ENCODE measurements around the gene RRAS.

The RRAS gene

DNA sequence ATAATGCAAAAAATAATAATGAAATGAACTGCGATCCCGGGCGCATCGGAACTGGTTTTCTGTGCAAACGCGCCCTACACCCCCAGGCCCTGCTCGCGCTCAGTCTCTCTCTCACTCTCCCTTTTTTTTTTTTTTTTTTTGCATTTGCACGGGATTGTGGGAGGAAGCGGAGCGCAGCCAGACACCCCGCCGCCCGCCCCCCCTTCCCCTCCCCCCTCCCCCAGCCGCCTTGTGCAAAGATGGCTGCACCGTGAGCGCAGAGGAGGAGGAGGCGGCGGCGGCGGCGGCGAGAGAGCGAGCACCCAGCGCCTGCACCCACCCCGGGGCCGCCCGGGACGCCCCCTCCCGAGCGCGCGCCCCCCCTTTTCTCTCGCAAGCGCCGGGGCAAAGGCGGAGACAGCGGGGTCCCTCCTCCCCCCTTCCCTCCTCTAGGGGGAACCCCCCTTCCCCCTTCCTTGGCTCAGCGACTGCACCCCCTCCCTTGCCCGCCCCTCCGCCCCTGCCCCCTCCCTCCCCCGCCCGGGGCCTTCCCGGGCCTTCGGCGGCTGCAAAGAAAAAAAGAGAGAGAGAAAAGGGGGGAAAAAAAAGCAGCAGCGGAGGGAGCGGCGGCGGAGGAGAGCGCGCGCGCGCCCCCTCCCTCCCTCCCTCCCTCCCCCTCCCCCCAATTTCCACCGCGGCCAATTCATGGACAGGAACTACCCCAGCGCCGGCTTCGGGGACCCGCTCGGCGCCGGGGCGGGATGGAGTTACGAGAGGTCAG, 48.8 kb downstream of the RRAS start, which contains the start of gene PRR12:
TSS of gene PRR12 (plus strand) at position 212 of the 760 bp plus-strand sequence. CDS start at position 685, 473 bp downstream.
- Histone ChIP-seq H3K9me3 (ENCODE audit: control insufficient read depth in 1 of 2, low read length in 2 of 2) (no peaks in the 10 kb centered on the region), H3K36me3 (ENCODE audit: control insufficient read depth in 1 of 2, insufficient read depth in 2 of 2, low read length in 2 of 2) (peaks cover 6 to 19% of the 10 kb centered on the region in 2 donors), H3K27ac (ENCODE audit: low read length) (peak within 1 kb of the TSS; percentile 85), H3K27me3 (ENCODE audit: low read depth, low read length) (no peaks in the 10 kb centered on the region), H3K4me1 (ENCODE audit: control insufficient read depth in 1 of 2, insufficient read depth in 2 of 2, low read length in 2 of 2) (peaks cover 7 to 23% of the 10 kb centered on the region in 2 donors), H3K4me3 (ENCODE audit: low read depth in 1 of 2, low read length in 2 of 2) (peak within 1 kb of the TSS; percentile 75 to 83)

DNA sequence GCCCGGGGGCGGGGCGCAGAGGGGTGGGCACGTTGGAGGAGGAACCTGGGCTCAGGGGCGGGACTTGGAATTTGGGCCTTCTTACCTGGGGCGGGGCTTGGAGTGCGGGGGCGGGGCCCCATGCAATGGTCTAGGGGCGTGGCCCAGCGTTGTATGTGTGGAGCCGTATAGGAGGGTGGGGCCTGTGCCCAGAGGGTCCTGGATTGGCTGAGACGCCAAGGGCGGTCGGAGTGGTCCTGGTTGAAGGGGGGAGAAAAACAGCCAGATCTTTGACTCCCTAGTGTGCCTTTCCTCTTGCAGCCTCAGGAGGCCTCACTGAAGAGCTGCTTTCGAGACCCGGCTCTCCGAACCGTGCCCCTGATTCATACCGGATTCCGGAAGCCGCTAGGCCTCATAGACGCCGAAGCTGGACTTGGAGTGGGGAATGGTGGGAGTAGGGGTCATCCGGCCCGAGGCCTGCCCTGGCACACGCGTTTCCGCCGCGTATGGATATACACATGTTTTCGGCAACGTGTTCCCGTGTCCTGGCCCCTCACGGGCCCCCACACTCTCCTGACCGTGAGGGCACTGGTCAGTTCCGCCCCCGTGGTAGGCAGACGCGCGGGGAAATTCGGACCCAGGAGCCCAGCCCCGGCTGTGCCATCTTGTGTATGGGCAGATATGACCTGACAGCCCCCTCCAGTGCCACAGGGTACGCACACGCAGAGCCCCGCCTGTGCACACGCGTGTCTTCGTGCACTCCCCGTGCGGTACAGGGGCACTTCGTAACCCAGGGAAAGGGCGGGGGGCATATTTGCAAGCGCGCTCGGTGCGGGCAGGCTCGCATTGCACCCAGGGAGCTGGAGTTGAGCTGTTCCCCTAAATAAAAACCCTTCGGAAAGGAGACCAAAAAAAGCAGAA, 49.6 kb downstream of the RRAS start:
- Histone ChIP-seq H3K27me3 (ENCODE audit: low read depth, low read length) (no peaks in the 10 kb centered on the region), H3K4me1 (ENCODE audit: control insufficient read depth in 1 of 2, insufficient read depth in 2 of 2, low read length in 2 of 2) (peaks cover 7 to 23% of the 10 kb centered on the region in 2 donors), H3K27ac (ENCODE audit: low read length) (peak overlapping the region; percentile 85), H3K9me3 (ENCODE audit: control insufficient read depth in 1 of 2, low read length in 2 of 2) (no peaks in the 10 kb centered on the region), H3K36me3 (ENCODE audit: control insufficient read depth in 1 of 2, insufficient read depth in 2 of 2, low read length in 2 of 2) (peaks cover 6 to 11% of the 10 kb centered on the region in 2 donors), H3K4me3 (ENCODE audit: low read depth in 1 of 2, low read length in 2 of 2) (peak overlapping the region; percentile 74 to 75)

- H3K9me3 ChIP-seq (ENCODE audit: control insufficient read depth in 1 of 2, low read length in 2 of 2): no peaks in the 10 kb centered on the region
- no peaks in the 10 kb centered on the region for H3K27me3 ChIP-seq (ENCODE audit: low read depth, low read length)
- H3K4me3 ChIP-seq (ENCODE audit: low read depth in 1 of 2, low read length in 2 of 2): no peak overlapping the region
- peaks cover 6 to 7% of the 10 kb centered on the region in 2 donors for H3K36me3 ChIP-seq (ENCODE audit: control insufficient read depth in 1 of 2, insufficient read depth in 2 of 2, low read length in 2 of 2)
- H3K4me1 ChIP-seq (ENCODE audit: control insufficient read depth in 1 of 2, insufficient read depth in 2 of 2, low read length in 2 of 2): peaks cover 7 to 23% of the 10 kb centered on the region in 2 donors
- H3K27ac ChIP-seq (ENCODE audit: low read length): no peak overlapping the region
These were observed 50.4 kb downstream of the RRAS start for GRCh38 chr19:49589502-49589905.

- Histone ChIP-seq H3K4me3 (ENCODE audit: low read depth in 1 of 2, low read length in 2 of 2) (no peak overlapping the region), H3K4me1 (ENCODE audit: control insufficient read depth in 1 of 2, insufficient read depth in 2 of 2, low read length in 2 of 2) (peaks cover 5 to 15% of the 10 kb centered on the region in 2 donors), H3K36me3 (ENCODE audit: control insufficient read depth in 1 of 2, insufficient read depth in 2 of 2, low read length in 2 of 2) (no peaks in the 10 kb centered on the region), H3K9me3 (ENCODE audit: control insufficient read depth in 1 of 2, low read length in 2 of 2) (no peaks in the 10 kb centered on the region), H3K27ac (ENCODE audit: low read length) (no peak overlapping the region), H3K27me3 (ENCODE audit: low read depth, low read length) (no peaks in the 10 kb centered on the region)
These were observed 51.4 kb downstream of the RRAS start for GRCh38 chr19:49588365-49589122.

DNA sequence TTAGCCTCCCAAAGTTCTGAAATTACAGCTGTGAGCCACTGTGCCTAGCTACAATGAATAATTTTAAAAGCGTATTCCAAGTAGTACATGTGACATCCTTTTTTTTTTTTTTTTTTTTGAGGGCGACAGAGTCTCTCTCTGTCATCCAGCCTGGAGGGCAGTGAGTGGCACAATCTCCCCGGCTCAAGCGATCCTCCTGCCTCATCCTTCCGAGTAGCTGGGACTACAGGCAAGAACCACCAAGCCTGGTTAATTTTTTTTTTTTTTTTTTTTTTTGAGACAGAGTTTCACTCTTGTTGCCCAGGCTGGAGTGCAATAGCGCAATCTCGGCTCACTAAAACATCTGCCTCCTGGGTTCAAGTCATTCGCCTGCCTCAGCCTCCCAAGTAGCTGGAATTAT, 52.7 kb downstream of the RRAS start:
- Histone ChIP-seq H3K4me3 (ENCODE audit: low read depth in 1 of 2, low read length in 2 of 2) (no peak overlapping the region), H3K4me1 (ENCODE audit: control insufficient read depth in 1 of 2, insufficient read depth in 2 of 2, low read length in 2 of 2) (peaks cover 0 to 5% of the 10 kb centered on the region in 2 donors), H3K9me3 (ENCODE audit: control insufficient read depth in 1 of 2, low read length in 2 of 2) (no peaks in the 10 kb centered on the region), H3K36me3 (ENCODE audit: control insufficient read depth in 1 of 2, insufficient read depth in 2 of 2, low read length in 2 of 2) (no peaks in the 10 kb centered on the region), H3K27ac (ENCODE audit: low read length) (no peak overlapping the region), H3K27me3 (ENCODE audit: low read depth, low read length) (no peaks in the 10 kb centered on the region)
